GM18867 (cell line): ENCODE results near the gene NUDT21.
"Not testable (repeated sequence)": the region's sequence is repeated elsewhere in the genome, so short reads cannot be mapped to it uniquely, and the experiment has no call there.

ENCODE experiments used
- ATAC-seq: cut with Tn5 transposase; IDR thresholded peaks from one replicate; pipeline ENCODE4 v1.9.1; 2021; ENCODE audit warnings: mild to moderate bottlenecking, moderate library complexity; ENCODE audit not compliant: unreplicated experiment

NUDT21 gene

DNA sequence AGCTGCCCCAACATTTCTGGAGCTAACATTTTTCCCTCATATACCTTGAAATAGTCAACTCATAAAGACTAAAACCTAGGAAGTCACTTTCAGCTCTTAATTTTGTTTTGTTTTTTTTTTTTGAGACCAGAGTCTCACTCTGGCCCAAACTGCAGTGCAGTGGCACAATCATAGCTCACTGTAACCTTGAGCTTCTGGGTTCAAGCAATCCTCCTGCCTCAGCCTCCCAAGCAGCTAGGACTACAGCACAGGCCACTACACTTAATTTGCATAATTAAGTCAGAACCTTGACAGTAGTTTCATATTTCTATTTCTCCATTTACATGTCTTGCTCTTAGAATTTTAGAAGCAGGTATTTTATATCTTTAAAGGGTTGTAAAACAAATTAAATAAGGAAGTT is 30.5 kb downstream of the NUDT21 start:
- ATAC-seq: no peak

DNA sequence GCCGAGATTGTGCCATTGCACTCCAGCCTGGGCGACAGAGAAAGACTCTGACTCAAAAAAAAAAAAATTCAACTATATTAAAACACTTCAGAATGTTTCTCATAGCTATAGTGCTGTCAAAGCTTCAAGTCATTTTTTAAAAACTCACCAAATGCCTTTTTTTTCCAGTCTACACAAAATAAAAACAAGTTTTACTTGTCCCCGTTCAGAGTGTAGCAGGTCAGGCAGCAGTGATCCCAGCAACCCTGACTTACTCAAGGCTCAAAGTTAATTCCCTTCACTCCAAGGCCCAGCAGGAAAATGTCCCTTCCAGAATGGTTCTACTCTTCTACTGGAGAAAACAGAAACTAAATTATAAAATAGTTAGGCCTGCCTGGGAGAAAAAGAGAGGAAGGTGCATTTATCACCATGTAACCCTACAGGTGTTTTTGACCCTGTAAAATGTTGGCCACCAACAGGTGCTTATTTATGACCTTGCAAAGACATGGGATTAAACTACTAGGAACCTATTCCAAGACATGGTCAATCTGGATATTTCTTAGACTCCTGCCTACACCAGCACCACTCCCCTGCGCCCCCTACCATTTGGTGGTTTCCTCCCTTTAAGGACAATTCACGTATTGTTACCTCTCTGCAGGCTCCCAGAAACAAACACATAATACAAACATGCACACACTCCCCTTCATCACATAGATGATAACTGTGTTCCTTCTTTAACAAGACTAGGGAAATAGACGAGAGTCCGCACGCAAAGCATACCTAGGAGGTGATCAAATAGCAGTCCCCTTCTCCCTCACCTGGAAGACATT is 31.2 kb downstream of the NUDT21 start:
- no peak for ATAC-seq

DNA sequence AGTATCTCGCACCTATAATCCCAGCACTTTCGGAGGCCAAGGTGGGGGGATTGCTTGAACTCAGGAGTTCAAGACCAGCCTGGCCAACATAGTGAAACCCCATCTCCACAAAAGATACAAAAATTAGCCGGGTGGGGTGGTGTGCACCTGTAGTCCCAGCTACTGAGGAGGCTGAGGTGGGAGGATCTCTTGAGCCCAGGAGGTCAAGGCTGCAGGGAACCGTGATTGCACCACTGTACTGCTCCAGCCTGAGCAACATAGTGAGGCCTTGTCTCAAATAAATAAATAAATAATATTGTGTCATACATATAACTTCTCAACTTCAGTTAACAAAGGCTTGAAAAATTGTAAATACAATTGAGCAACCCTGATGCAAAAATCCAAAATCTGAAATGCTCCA is 34.0 kb downstream of the NUDT21 start:
- no peak for ATAC-seq

DNA sequence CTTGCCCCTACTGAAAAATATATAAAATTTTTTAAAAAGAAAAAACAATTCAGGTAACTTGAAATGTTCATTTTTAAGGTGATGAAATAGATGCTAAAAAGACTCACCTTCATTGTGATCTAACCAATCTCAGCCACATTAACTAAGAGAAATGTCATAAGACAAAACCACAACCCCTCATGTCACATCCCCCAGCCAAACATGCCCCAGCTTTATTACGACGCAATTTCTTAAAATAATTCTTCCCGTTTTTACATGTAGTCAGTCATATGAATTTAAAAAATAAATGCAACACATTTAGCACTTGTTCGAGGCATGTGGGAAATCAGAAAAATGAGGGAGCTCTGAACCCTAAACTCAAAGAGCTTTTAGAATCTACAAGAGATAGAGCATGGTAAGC is 35.3 kb downstream of the NUDT21 start:
- no peak for ATAC-seq

DNA sequence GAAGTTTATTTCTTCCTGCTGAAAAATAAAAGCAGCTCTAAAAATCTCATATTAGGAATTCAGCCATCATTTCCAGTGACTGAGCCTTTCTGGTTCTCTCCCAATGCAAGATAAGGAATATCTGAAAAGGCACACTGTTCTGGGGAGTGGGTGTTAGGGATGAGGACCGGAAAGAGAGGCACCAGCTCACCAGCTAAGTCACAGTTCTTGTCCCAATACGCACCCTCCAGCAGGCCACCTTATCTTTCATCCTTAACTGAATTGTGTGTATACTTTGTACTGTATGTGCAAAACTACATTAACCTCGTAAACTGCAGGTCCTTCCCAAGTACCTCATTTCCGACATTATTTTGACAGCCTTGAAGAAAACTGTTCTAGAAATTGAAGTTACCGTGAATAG is 36.8 kb downstream of the NUDT21 start:
- ATAC-seq: no peak

DNA sequence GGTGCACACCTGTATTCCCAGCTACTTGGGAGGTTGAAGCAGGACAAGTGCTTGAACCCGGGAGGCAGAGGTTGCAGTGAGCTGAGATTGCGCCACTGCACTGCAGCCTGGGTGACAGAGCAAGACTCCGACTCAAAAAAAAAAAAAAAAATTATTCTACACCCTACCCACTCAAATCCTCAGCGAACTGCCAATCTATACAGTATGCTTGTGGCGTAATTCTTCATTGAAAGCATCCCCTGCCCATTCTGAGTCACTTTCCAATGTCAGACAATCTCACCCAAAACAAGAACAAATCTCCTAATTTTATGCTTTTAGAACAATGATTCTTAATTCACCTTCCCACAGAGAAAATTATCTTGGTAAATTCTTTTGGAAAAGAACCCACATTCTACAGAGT is 37.8 kb downstream of the NUDT21 start:
- ATAC-seq: no peak

DNA sequence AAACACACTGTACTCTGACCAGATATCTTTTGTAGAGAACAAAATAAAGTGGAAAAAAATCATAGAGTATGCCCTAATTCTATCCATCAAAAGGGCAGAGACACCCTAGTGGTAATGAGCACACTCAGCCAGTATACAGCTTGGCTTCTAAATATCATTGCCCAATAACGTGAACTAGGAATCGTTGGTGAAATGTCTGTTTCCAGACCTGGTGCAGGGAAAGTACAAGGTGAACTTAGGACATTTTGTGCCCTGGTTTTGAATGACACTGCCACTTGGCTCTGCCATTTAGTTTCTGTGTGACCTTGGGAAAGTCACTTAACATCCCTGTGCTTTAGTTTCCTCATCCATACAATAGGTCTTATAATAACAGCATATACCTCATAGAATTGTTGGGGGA is 39.5 kb downstream of the NUDT21 start:
- ATAC-seq: no peak

DNA sequence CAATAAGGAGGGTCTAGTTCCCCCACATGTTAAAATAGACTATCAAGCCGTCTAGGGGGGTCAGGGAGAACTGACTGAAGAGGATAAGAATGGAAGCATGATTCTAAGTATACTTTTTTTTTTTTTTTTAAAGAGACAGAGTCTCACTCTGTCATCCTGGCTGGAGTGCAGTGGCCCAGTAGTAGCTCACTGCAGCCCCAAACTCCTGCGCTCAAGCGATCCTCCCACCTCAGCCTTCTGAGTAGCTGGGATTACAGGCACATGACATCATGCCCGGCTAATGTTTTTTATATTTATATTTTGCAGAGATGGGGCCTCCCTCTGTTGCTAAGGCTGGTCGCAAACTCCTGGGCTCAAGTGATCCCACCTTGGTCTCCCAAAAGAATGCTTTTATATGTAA is 40.0 kb downstream of the NUDT21 start:
- no peak for ATAC-seq

DNA sequence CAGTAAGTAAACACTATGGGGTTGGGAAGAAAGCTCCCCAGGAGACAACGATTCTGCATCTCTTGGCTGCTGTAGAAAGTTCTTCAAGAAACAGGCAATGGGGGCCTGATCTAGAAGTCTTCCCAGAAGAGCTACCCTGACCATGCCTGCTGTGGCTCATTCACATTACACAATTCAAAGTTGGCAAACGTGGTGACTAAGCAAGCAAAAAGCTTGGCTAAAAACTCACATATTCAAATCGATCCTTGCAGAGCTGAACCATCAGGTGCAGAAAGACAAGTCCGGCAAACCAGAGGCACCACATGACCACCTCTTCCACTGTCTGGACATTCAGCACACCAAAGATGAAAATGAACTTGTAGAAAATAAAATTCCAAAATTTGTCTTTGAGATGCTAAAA is 41.9 kb downstream of the NUDT21 start:
- ATAC-seq: no peak

DNA sequence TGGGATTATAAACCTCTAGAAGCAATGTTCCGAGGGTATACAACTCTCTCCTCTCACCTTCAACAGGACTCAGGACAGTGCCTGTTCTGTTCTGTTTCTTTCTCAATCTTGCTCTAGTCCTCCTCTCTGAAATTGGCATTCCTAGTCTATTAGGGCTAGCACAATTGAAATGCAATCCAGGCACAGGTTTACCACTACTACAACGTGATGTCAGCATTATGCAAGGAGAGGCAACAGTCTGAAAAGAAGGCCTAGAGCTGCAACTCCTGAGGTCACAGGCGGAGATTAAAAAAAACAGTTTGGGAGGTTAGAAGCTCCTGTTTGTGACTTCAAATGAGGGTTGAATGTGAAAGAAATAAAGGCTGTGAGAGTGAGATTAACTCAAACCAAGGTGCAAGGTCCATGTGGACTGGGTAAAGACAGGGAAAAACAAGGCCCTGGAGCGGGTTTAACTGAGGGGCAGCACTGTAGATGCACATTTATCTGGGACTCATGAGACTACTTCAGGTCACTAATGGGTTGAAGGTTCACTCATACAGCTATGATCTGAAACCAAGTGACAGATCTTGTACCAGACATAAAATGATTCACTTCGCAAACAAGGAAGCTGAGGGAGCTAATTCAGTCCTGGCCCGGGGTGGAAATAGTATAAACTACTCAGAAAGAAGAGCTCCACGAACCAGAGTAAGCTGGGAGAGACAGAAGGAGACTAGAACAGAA is 42.6 kb downstream of the NUDT21 start:
- no peak for ATAC-seq

DNA sequence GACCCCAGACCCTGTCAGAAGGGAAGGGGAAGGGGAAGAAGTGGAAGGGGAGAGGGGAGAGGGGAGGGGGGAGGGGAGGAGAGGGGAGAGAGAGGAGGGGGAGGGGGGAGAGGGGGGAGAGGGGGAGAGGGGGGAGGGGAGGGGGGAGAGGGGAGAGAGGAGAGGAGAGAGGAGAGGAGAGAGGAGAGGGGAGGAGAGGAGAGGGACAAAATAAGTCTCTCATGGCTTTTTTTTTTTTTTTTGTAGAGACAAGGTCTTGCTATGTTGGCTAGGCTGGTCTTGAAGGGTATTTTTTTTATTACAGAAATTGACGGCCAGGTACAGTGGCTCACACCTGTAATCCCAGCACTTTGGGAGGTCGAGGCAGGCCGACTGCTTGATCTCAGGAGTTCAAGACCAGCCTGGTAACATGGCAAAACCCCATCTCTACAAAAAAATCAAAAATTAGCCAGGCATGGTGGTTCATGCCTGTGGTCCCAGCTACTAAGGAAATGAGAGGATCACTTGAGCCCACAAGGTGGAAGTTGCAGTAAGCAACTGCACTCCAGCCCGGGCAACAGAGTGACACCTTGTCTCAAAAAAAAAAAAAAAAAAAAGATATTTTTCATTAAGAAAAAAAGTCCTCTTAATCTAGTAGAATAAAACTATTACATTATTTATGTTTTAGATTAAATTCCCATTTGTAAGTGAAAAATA is 45.0 kb downstream of the NUDT21 start:
- no peak for ATAC-seq

DNA sequence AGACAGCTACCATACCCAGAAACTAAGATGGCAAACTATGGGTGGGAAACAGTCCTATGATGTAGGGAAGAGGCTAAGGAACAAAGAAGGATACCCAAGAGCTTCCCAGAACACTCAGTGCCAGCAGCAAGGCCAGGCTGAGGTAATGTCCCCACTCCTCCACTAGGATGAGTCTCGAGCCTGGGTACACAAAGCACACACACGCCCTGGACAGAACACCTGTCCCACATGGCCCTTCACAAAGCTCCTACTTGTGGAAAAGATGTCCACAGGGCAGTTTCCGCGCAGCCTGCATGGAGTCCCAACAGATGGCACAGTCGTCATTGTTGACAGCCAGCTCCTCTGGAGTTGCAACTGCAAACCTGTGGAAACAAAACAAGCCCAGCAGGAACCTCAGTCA is 49.6 kb downstream of the NUDT21 start:
- ATAC-seq: no peak

DNA sequence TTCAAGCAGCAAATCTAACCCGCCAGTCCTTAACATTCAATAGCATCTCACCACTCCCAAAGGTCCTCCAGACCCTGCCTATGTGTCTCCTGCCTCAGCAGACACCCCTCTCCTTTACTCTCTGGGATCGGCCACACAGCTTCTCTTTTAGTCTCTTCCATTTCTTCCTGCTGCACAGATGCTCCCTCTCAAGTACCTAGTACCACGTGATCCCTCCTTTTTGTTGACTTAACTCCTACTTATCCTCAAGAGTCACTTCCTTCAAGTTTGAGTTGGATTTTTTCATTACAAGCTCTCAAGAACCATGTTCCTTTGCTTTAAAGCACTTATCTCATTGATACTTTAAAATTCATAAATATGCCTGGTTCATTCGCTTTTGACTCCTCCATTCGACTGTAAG is 50.7 kb downstream of the NUDT21 start:
- ATAC-seq: no peak

DNA sequence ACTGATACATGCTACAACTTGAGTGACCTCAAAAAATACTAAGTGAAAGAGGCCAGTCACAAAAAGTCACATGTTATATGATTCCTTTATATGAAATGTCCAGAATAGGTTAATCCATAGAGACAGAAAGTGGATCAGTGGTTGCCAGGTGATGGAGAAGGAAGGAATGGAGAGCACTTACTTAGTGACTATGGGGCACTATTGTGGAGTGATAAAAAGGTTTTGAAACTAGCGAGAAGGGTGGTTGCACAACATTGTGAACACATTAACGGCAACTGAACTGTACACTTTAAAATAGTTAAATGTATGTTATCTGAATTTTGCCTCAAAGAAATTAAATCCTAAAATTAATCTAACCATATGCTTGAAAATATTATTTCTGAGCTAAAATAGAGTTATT is 51.6 kb downstream of the NUDT21 start:
- ATAC-seq: no peak

DNA sequence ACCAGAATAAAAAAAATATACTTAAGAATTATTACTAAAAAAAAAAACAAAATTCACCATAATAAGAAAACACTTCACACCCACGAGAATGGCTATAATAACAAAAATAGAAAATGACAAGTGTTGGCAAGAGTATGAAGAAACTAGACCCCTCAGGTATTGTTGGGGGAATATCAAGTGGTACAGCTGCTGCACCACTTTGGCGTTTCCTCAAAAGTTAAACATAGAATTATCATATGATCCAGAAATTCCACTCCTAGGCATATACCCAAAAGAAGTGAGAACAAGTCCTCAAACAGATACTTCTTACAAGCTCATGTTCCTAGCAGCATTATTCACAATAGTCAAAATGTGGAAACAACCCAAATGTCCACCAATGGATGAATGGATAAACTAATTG is 52.1 kb downstream of the NUDT21 start:
- no peak for ATAC-seq

DNA sequence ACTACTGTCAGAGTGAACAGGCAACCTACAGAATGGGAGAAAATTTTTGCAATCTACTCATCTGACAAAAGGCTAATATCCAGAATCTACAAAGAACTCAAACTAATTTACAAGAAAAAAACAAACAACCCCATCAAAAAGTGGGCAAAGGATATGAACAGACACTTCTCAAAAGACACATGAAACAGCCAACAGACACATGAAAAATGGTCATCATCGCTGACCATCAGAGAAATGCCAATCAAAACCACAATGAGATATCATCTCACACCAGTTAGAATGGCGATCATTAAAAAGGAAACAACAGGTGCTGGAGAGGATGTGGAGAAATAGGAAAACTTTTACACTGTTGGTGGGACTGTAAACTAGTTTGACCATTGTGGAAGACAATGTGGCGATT is 54.4 kb downstream of the NUDT21 start:
- ATAC-seq: not testable (repeated sequence)

DNA sequence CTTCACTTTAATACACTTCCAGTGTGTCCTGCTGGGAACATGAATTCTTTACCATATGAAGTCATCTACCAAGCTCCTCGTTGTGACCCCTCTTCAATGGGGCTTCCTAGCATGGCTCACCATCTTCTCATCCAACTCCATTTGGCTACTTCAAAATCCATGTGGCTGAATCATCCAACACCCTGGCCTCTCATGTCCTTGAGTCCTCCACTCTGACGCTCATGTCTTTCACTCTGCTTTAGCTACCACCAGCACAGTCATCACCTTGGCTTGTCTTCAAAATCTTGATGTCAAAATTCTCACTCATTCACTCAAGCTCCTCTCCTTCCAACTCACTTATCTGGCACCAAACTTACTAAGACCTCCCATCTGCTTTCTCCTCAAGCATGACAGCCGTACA is 61.6 kb downstream of the NUDT21 start:
- no peak for ATAC-seq

DNA sequence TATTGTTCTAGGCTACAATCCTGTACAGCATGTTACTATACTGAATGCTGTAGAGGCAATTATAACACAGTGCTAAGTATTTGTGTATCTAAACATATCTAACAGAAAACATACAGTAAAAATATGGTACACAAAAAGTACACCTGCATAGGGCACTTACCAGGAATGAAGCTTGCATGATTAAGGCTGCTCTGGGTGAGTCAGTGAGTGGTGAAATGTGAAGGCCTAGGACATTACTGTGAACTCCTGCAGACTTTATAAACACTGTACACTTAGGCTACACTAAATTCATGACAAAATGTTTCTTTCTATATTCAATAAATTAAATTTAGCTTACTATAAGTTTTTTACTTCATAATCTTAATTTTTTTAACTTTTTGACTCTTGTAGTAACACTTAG is 62.9 kb downstream of the NUDT21 start:
- no peak for ATAC-seq

DNA sequence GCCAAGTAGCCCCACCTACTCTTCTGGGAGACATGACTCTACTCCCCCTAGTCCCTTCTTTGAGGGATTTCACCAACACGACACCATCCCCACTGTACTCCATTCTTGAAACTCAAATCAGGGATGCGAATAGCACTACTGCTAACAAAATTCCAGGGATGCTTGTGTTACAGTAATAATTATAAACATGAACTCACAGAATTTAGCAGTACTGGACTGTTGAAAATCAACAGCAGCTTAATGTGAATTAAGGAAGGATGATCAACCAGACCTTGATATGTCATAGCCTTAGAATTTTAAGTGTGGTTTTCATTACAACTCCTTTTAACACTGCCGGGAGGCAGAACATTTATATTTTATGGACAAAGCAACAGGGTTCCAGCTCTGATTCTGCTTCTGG is 63.7 kb downstream of the NUDT21 start:
- ATAC-seq: no peak

DNA sequence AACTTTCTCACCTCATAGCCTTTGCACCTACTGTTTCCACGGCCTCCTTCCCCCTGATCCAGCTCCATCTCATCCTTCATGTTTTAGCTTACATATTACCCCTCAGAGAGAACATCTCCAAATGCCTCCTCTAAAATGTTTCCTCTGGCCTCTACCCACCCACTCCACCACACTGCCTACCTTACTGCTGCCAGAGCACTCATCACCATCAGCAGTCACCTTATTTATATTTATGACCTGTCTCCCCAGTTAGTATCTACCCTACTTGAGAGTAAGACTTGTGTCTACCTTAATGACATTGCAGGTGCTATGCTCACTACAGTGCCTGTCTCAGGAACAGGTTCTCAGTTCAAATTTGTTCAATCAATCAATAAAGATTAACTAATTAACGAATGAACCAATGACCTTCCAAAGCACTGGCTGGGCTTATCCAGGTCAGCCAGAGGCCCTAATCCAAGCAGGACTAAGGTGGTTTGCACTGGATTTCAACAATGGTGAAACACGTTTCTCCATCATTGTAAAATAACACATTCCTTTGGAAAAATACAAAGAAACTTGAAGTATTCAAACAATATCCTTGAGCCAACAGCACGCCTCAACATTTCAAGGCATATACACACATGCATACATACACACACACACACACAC is 66.9 kb downstream of the NUDT21 start:
- no peak for ATAC-seq

DNA sequence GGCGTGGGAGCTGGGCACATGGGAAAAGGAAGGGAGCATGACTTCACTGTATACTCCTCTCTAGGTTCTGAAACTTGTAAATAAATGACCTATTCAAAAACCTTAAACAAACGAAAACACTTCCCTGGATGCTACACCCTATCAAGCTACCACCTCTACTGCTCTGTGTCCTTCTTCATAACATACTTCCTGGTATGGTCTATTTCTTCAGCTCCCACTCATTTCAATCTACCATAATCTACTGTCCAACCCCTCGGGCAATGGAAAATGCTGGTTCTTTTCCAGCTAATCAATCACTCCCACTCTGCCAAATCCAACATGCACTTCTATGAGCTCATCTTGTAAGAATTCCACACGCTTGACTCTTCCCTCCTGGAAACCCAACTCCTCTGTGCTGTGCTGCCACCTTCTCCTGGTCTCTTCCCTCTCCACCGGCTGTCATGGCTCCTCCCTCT is 68.2 kb downstream of the NUDT21 start:
- ATAC-seq: no peak
